NCI-H345 treated with DMSO at 0.1 percent for 48 hours (cell line): ENCODE data around the gene CNPY4.

ENCODE experiments used
- DNase-seq: peaks from one replicate; lab custom pipeline; 2025; ENCODE audit not compliant: unreplicated experiment; lab: John Stamatoyannopoulos, UW

The CNPY4 gene

DNA sequence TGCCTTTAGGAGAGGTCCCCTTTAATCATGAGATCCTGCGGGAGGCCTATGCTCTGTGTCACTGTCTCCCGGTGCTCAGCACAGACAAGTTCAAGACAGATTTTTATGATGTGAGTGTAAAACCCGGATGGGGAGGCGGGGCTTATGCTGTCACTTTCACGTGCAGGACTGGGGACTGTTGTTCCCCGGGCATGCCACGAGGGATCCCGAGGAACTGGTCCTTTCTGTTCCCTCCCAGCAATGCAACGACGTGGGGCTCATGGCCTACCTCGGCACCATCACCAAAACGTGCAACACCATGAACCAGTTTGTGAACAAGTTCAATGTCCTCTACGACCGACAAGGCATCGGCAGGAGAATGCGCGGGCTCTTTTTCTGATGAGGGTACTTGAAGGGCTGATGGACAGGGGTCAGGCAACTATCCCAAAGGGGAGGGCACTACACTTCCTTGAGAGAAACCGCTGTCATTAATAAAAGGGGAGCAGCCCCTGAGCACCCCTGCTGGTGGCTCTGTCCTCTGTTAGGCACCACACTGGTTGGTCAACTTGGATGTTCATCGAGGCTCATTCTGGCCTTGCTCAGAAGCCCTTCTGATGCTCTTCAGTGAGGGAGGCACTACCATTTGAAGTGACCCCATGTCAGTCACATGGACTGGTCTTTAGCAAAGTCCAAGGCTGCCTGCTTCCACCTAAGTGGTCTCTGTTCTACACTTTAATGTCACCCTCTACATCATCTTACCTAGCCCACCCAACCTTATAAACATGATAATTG is 27.8 kb upstream of the CNPY4 start:
- no peak for DNase-seq

DNA sequence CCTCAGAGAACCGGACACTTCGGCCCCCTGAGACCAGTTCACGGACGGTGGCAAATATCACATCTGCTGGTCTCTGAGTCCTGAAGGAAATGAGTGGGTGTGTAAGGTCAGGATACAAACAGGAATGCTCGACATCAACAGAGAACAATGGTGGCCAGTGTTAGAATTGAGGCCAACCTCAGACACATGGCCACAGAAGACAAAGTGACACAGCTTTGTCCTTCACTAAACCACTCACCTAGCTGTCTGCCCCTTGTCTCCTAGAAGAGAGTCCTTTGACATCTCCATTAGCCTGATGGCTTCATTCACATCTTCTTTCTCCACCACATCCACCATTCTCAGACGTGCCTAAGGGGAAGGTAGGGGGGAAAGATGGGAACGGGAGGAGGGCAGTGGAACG is 26.4 kb upstream of the CNPY4 start:
- no peak for DNase-seq

GRCh38 chr7:100093498-100093897 is 25.9 kb upstream of the CNPY4 start:
- no peak for DNase-seq

GRCh38 chr7:100093925-100094486 is 25.4 kb upstream of the CNPY4 start:
- DNase-seq = no peak

- no peak for DNase-seq
Measured at GRCh38 chr7:100095289-100095688, 24.1 kb upstream of the CNPY4 start.

GRCh38 chr7:100095704-100096103 is 23.7 kb upstream of the CNPY4 start:
- DNase-seq = no peak

DNA sequence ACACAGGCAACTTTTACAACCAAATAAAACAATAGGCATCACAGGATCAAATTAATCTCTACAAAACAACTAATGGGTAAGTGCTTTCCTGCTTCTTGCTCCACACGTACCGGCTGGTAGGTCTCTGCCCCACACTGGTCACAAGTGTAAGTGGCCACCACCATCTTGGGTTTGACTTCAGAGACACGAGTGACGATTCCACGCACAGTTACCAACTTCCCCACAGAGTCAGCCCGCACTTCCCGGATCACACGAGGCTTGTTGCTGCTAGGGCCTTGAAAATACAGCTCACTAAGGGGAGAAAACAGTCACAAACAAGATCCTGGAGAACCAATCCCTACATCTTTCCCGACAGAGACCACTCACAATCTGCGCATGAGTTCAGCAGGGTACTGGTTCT is 20.5 kb upstream of the CNPY4 start:
- DNase-seq = no peak

GRCh38 chr7:100099452-100099851 is 20.0 kb upstream of the CNPY4 start:
- DNase-seq = no peak

DNA sequence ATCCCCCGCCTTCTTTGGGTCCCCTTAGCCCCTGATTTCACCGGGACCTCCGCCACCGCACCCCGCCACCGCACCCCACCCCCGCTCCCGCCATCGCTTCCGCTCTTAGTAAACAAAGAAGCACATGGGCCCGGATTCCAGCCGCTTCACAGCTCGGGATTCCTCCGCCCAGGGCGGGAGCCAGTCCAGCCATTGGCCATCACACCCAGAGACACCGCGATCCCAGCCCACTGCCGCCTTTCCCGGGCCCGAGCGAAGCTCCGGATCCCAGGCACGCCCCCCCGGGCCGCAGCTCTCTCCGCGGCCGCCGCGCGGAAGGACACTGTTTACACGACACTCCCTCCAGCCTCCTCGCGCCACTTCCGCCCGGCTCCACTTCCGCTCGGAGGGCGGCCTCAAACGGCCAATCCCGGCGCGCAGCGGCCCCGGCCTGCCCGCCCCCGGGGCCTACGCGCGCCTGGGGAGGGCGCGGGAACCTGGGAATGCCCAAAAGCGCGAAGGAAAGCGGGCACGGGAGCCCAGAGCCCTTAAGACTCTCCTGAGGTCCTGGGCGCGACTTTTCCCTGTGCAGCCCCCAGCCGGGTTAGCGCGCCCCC is 18.9 kb upstream of the CNPY4 start:
- DNase-seq = peak; percentile 85

DNA sequence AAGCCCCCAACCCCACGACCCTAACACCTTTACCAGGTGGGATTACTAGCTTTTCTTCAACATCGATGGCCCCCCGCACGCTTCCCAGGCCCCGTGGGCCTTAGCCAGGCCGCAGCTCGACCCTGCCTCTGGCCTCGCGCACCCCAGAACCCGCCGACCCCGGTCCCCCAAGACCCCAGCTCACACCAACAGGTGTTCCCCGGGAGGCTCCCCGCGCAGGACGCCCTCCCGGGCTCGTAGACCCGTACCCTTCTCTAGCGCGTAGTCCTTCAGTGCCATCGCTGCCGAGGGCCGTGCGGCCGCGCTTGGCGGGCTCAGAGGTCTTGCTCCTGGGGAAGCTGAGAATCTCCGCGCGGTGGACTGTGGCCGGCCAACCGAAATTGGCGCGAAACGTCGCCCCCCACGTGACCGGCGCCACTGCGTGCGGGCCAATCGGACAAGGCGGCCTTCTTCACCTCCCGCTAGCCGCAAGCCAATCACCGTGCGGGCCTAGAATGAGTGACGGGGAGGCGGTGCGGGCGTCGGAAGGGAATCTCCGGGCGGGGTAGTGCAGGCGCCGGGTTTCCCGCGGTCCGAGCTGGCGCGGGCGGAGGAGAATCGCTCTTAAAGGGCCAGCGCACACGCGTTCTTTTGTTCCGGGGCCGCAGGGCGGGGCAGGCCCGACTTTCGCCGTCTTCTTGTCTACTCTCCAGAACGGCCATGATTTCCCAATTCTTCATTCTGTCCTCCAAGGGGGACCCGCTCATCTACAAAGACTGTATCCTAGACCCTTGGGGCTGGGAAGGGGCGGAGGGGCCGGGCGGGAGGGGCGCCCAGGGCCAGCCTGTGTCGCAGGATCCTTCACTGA is 18.2 kb upstream of the CNPY4 start, which contains the start of the genes AP4M1 and MCM7:
Gene AP4M1, plus strand, starts transcription at position 628 of the 847 bp plus-strand sequence. Its CDS starts 72 bp downstream, at position 700.
Gene MCM7, minus strand, starts transcription at position 382 of the 847 bp plus-strand sequence. Its CDS starts 103 bp downstream, at position 279.
- DNase-seq = peak; percentile 97

DNA sequence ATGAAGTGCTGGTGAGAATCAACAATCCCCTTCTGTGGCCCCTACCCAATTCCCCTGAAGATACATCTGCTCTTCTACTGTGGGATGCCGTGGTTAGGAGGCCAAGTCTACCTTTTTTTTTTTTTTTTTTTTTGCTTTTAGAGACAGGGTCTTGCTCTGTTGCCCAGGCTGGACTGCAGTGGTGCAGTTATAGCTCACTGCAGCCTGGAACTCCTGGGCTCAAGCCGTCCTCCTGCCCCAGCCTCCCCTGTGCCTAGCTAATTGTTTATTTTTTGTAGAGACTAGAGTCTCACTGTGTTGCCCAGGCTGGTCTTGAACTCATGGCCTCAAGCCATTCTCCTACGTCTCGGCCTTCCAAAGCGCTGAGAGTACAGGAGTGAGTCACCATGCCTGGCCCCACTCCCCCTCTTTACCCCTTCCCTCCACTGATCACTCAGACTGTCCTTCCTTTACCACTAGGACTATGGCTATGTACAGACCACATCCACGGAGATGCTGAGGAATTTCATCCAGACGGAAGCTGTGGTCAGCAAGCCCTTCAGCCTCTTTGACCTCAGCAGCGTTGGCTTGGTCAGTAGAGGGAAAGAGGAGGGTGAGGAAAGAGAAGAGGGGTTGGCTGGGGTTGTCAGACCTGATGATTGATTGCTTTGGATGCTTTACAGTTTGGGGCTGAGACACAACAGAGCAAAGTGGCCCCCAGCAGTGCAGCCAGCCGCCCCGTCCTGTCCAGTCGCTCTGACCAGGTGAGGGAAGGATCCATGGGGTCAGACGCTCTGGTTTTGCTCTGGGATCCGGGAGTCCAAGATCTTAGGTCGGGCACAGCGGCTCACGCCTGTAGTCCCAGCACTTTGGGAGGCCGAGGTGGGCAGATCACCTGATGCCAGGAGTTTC is 16.2 kb upstream of the CNPY4 start:
- DNase-seq = no peak

DNA sequence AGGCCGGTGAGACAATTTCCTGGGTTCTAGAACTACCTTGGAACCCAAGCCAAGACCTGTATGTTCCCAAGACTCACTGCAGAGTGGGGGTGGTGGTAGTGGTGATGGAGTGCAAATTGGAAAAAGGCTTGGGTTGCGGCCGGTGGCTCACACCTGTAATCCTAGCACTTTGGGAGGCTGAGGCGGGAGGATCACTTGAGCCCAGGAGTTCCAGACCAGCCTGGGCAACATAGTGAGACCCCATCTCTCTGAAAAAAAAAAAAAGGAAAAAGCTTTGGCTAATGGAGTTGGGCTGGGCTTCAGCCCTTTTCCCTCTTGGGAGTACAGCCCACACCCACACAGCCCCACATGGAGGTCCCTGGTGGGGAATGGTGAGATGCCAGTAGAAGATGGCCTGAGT is 13.9 kb upstream of the CNPY4 start:
- no peak for DNase-seq

- no peak for DNase-seq
Measured at GRCh38 chr7:100106633-100107032, 12.8 kb upstream of the CNPY4 start.

DNA sequence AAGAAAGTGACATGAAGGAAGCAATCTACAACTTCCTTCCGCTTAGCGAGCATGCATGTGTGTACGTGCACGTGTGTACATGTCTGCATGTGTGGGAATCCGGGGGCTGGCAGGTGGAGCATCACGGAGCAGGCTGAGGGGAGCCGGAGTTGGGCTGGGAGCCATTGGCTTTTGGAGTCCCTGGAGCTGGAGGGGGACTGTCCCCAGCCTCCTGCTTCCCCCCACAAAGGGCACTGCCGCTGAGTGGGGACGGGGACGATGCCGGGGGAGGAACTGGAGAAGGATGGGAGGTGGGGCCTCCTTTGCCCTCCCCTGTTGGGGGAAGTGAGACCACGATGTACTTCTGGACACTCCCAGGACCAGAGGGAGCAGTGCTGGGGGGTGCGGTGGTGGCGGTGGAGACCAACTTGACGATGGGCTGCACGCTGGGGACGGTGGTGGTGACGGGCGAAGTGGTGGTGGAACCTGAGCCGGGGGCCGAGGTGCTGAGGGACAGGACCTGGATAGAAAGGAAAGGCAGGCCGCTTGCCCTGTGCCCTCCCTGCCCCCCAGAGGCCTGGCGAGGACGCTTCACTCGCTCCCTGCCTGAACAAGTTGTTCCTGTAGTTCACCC is 12.2 kb upstream of the CNPY4 start:
- no peak for DNase-seq

DNA sequence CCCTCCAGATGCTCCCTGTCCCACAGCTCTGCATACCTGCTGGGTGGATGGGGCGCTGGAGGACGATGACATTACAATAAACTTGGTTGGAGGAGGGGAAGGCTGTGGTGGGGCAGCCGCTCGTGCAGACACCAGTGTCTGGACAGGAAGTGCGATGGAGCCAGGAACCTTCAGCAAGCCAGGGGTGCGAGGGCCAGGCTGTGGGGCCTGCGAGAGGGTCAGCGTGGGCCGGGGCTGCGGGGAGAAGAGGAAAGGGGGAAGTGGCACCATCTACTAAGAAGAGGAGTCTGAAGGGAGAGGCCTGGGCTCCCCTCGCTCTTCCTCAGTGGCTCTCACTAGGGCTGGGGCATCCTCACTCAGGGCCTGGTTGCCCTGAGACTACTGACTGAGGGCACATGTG is 11.5 kb upstream of the CNPY4 start:
- no peak for DNase-seq

- no peak for DNase-seq
Measured at GRCh38 chr7:100109521-100110163, 9.8 kb upstream of the CNPY4 start.

- no peak for DNase-seq
Measured at GRCh38 chr7:100111156-100111555, 8.3 kb upstream of the CNPY4 start.

GRCh38 chr7:100111914-100112313 is 7.5 kb upstream of the CNPY4 start:
- no peak for DNase-seq

DNA sequence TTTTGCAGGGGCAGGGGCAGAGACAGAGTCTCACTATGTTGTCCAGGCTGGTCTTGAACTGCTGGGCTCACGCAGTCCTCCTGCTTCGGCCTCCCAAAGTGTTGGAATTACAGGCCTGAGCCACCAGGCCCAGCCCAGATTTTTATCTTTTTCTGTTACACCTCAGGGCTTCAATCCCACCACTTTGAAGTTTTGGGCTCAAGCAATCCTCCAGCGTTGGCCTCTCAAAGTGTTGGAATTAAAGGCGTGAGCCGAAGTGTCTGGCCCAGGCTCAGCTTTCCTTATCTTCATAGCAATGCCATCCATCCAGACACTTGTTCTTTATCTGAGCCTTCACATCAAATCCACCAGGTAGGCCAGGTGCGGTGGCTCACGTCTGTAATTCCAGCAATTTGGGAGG is 4.4 kb upstream of the CNPY4 start:
- DNase-seq = no peak
